PC-9 (cell line): Measurements from ENCODE around the gene STAG2. TPM values are rescaled to one million over a fixed set of nuclear protein-coding genes. Genes with fewer than 3 reads are reported as not detected.

Experiments used
- BruUV-seq: library from RNA; stranded (reverse); fragments of 400-500 nt; replicated peaks from 2 replicates; lab custom pipeline; 2021; lab: Mats Ljungman, UMichigan
- CTCF ChIA-PET: fragments of 300-600 bp; sonication (Branson Sonifier 250); formaldehyde crosslinking; loops from one replicate; lab custom pipeline; 2022; ENCODE audit warnings: antibody characterized with exemption; lab: Charles Lee
- POLR2A ChIA-PET: fragments of 300-600 bp; sonication (Branson Sonifier 250); formaldehyde crosslinking; loops from one replicate; lab custom pipeline; 2022; ENCODE audit warnings: antibody characterized with exemption; ENCODE audit not compliant: unreplicated experiment; lab: Charles Lee
- DNase-seq, 2 experiments: peaks; one replicate each; pipeline versions ENCODE4 v3.0.0 to v3.0.0-alpha.2; 2015 to 2022; ENCODE audit warnings: mixed read lengths in 1 of 2
- H2AFZ ChIP-seq: fragments of 200-600 bp; sonication (generic); 2 replicates; pipeline ENCODE4 v1.8.1; 2017; ENCODE audit warnings: antibody characterized with exemption
- H3F3A ChIP-seq: fragments of 200-600 bp; sonication (generic); 2 replicates; pipeline ENCODE4 v1.8.1; 2017; ENCODE audit warnings: antibody characterized with exemption, mild to moderate bottlenecking, low read depth; ENCODE audit not compliant: insufficient read depth
- H3K27ac ChIP-seq: fragments of 200-600 bp; sonication (generic); 2 replicates; pipeline ENCODE4 v1.6.1; 2016; ENCODE audit warnings: mixed run types
- H3K27me3 ChIP-seq: fragments of 200-600 bp; sonication (generic); 2 replicates; pipeline ENCODE4 v1.6.1; 2016; ENCODE audit warnings: low read depth, mixed run types; ENCODE audit not compliant: insufficient read depth
- H3K36me3 ChIP-seq: fragments of 200-600 bp; sonication (generic); 2 replicates; pipeline ENCODE4 v1.6.1; 2016; ENCODE audit warnings: low read depth, mixed run types
- H3K4me1 ChIP-seq: fragments of 200-600 bp; sonication (generic); replicated peaks from 2 replicates; pipeline ENCODE4 v1.6.1; 2016; ENCODE audit warnings: mixed run types; ENCODE audit not compliant: insufficient read depth
- H3K4me2 ChIP-seq: fragments of 200-600 bp; sonication (generic); 2 replicates; pipeline ENCODE4 v1.6.1; 2017; ENCODE audit warnings: mixed run types
- H3K4me3 ChIP-seq: fragments of 200-600 bp; sonication (generic); 2 replicates; pipeline ENCODE4 v1.6.1; 2016; ENCODE audit warnings: mixed run types
- H3K79me2 ChIP-seq: fragments of 200-600 bp; sonication (generic); 2 replicates; pipeline ENCODE4 v1.6.1; 2017; ENCODE audit warnings: low read depth, mixed run types
- H3K9me2 ChIP-seq: fragments of 200-600 bp; sonication (generic); 2 replicates; pipeline ENCODE4 v1.8.1; 2017; ENCODE audit warnings: mild to moderate bottlenecking; ENCODE audit not compliant: insufficient read depth
- H3K9me3 ChIP-seq: fragments of 200-600 bp; sonication (generic); 2 replicates; pipeline ENCODE4 v1.8.1; 2016; ENCODE audit warnings: low read depth; ENCODE audit not compliant: insufficient read depth
- H4K20me1 ChIP-seq: fragments of 200-600 bp; sonication (generic); 2 replicates; pipeline ENCODE4 v1.8.1; 2017; ENCODE audit not compliant: insufficient read depth
- CTCF ChIP-seq: fragments of 200-600 bp; sonication (generic); conservative IDR thresholded peaks from 2 replicates; pipeline ENCODE4 v1.6.1; 2017; ENCODE audit warnings: mixed run types, antibody characterized with exemption, mild to moderate bottlenecking, moderate library complexity
- EZH2 ChIP-seq: fragments of 200-600 bp; sonication (generic); IDR thresholded peaks from 2 replicates; pipeline ENCODE4 v1.8.0; 2017; ENCODE audit warnings: antibody characterized with exemption, low read depth
- intact Hi-C: fragments of 100-400 bp; cut with micrococcal nuclease; formaldehyde crosslinking; loops from one replicate; pipeline ENCODE4 v1.10.0; 2022; ENCODE audit not compliant: unreplicated experiment
- total RNA-seq: library from RNA; stranded (reverse); gene quantifications from 2 replicates; pipeline ENCODE4 v1.2.3, GENCODE V29; 2021

Gene STAG2
- total RNA-seq, 1 experiment from 2014 or later, result 108 TPM

- Histone ChIP-seq H3F3A (peaks cover 12% of the 10 kb centered on the region), H3K27me3 (no peaks in the 10 kb centered on the region), H3K9me3 (no peaks in the 10 kb centered on the region), H3K4me2 (no peak overlapping the region), H3K4me1 (no peaks in the 10 kb centered on the region), H3K9me2 (no peaks in the 10 kb centered on the region), H4K20me1 (peaks cover 76% of the 10 kb centered on the region), H3K79me2 (peaks cover 100% of the 10 kb centered on the region), H3K27ac (no peak overlapping the region), H2AFZ (no peak overlapping the region), H3K36me3 (0 out of 2 replicates have a peak, but pooled peaks cover 4% of the 10 kb centered on the region), H3K4me3 (no peak overlapping the region)
- intact Hi-C loops, result loop anchor here (1.0 kb wide), 1 partner anchor 144 kb away; no protein-coding TSS in a partner anchor
- TF ChIP-seq CTCF, result peak; percentile 73
- TF ChIP-seq EZH2, result no peak
- BruUV-seq, result no TSS peak
- ChIA-PET CTCF (interaction anchor here (0.6 to 1.4 kb wide), 6 partner anchors 17 to 402 kb away, joined by 3 to 21 read pairs (median 6); no protein-coding TSS in a partner anchor), POLR2A (no interaction called here)
- peak in 1 of 2 experiments; percentile 67 for DNase-seq
Observed at GRCh38 chrX:123976706-123977316, 15.3 kb downstream of the STAG2 start.

GRCh38 chrX:123983240-123983639, 21.7 kb downstream of the STAG2 start:
- Histone ChIP-seq H2AFZ (no peak overlapping the region), H3K79me2 (peaks cover 96% of the 10 kb centered on the region), H3K27ac (no peak overlapping the region), H3F3A (no peaks in the 10 kb centered on the region; the same call in 1 of the 2 replicates), H3K9me3 (no peaks in the 10 kb centered on the region), H3K4me1 (peaks cover 6% of the 10 kb centered on the region), H3K36me3 (0 out of 2 replicates have a peak, but pooled peaks cover 4% of the 10 kb centered on the region), H4K20me1 (peaks cover 63% of the 10 kb centered on the region), H3K27me3 (no peaks in the 10 kb centered on the region), H3K4me2 (no peak overlapping the region), H3K9me2 (no peaks in the 10 kb centered on the region), H3K4me3 (no peak overlapping the region)
- POLR2A ChIA-PET, result no interaction called here
- TF ChIP-seq CTCF, result no peak
- no peak for TF ChIP-seq EZH2
- CTCF ChIA-PET, result interaction anchor here (0.5 kb wide), 1 partner anchor 102 kb away, joined by 5 read pairs; no protein-coding TSS in a partner anchor
- intact Hi-C loops, result no loop called here
- BruUV-seq, result no TSS peak
- no peak for DNase-seq

- no peaks in the 10 kb centered on the region for H3K27me3 ChIP-seq
- no peak for DNase-seq
- ChIA-PET CTCF (no interaction called here), POLR2A (no interaction called here)
- TF ChIP-seq CTCF, result no peak
- no peak for TF ChIP-seq EZH2
- H3K79me2 ChIP-seq, result peaks cover 96% of the 10 kb centered on the region
- H3K27ac ChIP-seq, result no peak overlapping the region
- H3F3A ChIP-seq, result peaks cover 6% of the 10 kb centered on the region; the same call in 1 of the 2 replicates
- no peaks in the 10 kb centered on the region for H3K9me3 ChIP-seq
- peaks cover 56% of the 10 kb centered on the region for H4K20me1 ChIP-seq
- H3K4me3 ChIP-seq, result no peak overlapping the region
- no peaks in the 10 kb centered on the region for H3K9me2 ChIP-seq
- no TSS peak for BruUV-seq
- H3K36me3 ChIP-seq, result no peaks in the 10 kb centered on the region
- H3K4me2 ChIP-seq, result no peak overlapping the region
- H2AFZ ChIP-seq, result no peak overlapping the region
- intact Hi-C loops, result no loop called here
- H3K4me1 ChIP-seq, result peaks cover 11% of the 10 kb centered on the region
Observed at GRCh38 chrX:123986377-123986776, 24.9 kb downstream of the STAG2 start.
